GM23338 (cell line): ENCODE results near the gene ATG7. TPM values are rescaled to one million over a fixed set of nuclear protein-coding genes. Genes with fewer than 3 reads are reported as not detected.

ENCODE experiments used
- ATAC-seq: fragments of 200-7000 bp; cut with Tn5 transposase; 3 replicates; pipeline ENCODE4 v1.9.1; 2020
- DNase-seq: peaks from one replicate; pipeline ENCODE4 v3.0.0-alpha.2; 2015; ENCODE audit warnings: low spot score
- H2AFZ ChIP-seq: fragments of 200-600 bp; sonication (generic); 2 replicates; pipeline ENCODE4 v1.8.0; 2016; ENCODE audit warnings: antibody characterized with exemption, mild to moderate bottlenecking, moderate library complexity
- H3F3A ChIP-seq: fragments of 200-600 bp; sonication (generic); replicated peaks from 2 replicates; pipeline ENCODE4 v1.8.0; 2017; ENCODE audit warnings: antibody characterized with exemption, mixed run types, low read depth
- H3K27ac ChIP-seq: fragments of 200-600 bp; sonication (generic); 2 replicates; pipeline ENCODE4 v1.6.1; 2016; ENCODE audit warnings: low read depth
- H3K27me3 ChIP-seq: fragments of 200-600 bp; sonication (generic); 2 replicates; pipeline ENCODE4 v1.8.0; 2016; ENCODE audit warnings: mild to moderate bottlenecking, mixed run types, moderate library complexity; ENCODE audit not compliant: insufficient read depth
- H3K36me3 ChIP-seq: fragments of 200-600 bp; sonication (generic); 2 replicates; pipeline ENCODE4 v1.8.0; 2016; ENCODE audit warnings: mild to moderate bottlenecking; ENCODE audit not compliant: insufficient read depth
- H3K4me1 ChIP-seq: fragments of 200-600 bp; sonication (generic); 2 replicates; pipeline ENCODE4 v1.8.0; 2016; ENCODE audit warnings: mild to moderate bottlenecking, moderate library complexity; ENCODE audit not compliant: insufficient read depth
- H3K4me2 ChIP-seq: fragments of 200-600 bp; sonication (generic); 2 replicates; pipeline ENCODE4 v1.7.1; 2017; ENCODE audit warnings: mixed run types
- H3K4me3 ChIP-seq: fragments of 200-600 bp; sonication (generic); 2 replicates; pipeline ENCODE4 v1.6.1; 2016; ENCODE audit warnings: mixed run types
- H3K79me2 ChIP-seq: fragments of 200-600 bp; sonication (generic); replicated peaks from 2 replicates; pipeline ENCODE4 v1.8.0; 2017; ENCODE audit warnings: mild to moderate bottlenecking; ENCODE audit not compliant: insufficient read depth
- H3K9me2 ChIP-seq: fragments of 200-600 bp; sonication (generic); 2 replicates; pipeline ENCODE4 v1.8.0; 2017; ENCODE audit not compliant: insufficient read depth
- H4K20me1 ChIP-seq: fragments of 200-600 bp; sonication (generic); replicated peaks from 2 replicates; pipeline ENCODE4 v1.8.0; 2017; ENCODE audit warnings: mild to moderate bottlenecking; ENCODE audit not compliant: insufficient read depth
- H3K27ac Mint-ChIP-seq: 2 replicates; pipeline ENCODE4 v1.8.0; 2020; ENCODE audit warnings: inconsistent platforms, mild to moderate bottlenecking, moderate library complexity, mixed read lengths
- H3K27me3 Mint-ChIP-seq: 3 replicates; pipeline ENCODE4 v1.8.0; 2022; ENCODE audit warnings: low read depth, mild to moderate bottlenecking, moderate library complexity, mixed read lengths, inconsistent platforms; ENCODE audit not compliant: insufficient read depth, poor library complexity
- H3K36me3 Mint-ChIP-seq: 3 replicates; pipeline ENCODE4 v1.8.0; 2021; ENCODE audit warnings: low read depth, mild to moderate bottlenecking, inconsistent platforms, moderate library complexity, mixed read lengths
- H3K4me1 Mint-ChIP-seq: 3 replicates; pipeline ENCODE4 v1.8.0; 2020; ENCODE audit warnings: mild to moderate bottlenecking, inconsistent platforms, mixed read lengths
- H3K4me3 Mint-ChIP-seq: 3 replicates; pipeline ENCODE4 v1.8.0; 2021; ENCODE audit warnings: moderate library complexity, mild to moderate bottlenecking, inconsistent platforms, mixed read lengths
- H3K9me3 Mint-ChIP-seq: 3 replicates; pipeline ENCODE4 v1.8.0; 2020; ENCODE audit warnings: moderate library complexity, mild to moderate bottlenecking, inconsistent platforms, mixed read lengths
- CREB1 ChIP-seq: fragments of 250-450 bp; sonication (Bioruptor Pico); IDR thresholded peaks from 2 replicates; pipeline ENCODE4 v1.5.0; 2020; ENCODE audit warnings: low read depth, mild to moderate bottlenecking, moderate library complexity
- CTCF ChIP-seq, 2 experiments: fragments of 200-600 bp in 1 of 2; sonication (generic) in 1 of 2; conservative IDR thresholded peaks; 2 replicates each; pipeline versions ENCODE4 v1.5.1 to v1.6.1; 2016 to 2017; ENCODE audit warnings: antibody characterized with exemption in 2 of 2, low read depth in 2 of 2, mild to moderate bottlenecking in 2 of 2, moderate library complexity in 1 of 2
- ETS1 ChIP-seq: IDR thresholded peaks from 2 replicates; pipeline ENCODE4 v1.6.1; 2016; ENCODE audit warnings: antibody characterized with exemption
- EZH2 ChIP-seq: fragments of 200-600 bp; sonication (generic); IDR thresholded peaks from one replicate; pipeline ENCODE4 v1.8.0; 2017; ENCODE audit warnings: antibody characterized with exemption, mild to moderate bottlenecking, low read depth; ENCODE audit not compliant: unreplicated experiment
- EZH2phosphoT487 ChIP-seq: fragments of 200-600 bp; sonication (generic); IDR thresholded peaks from one replicate; pipeline ENCODE4 v1.8.1; 2018; ENCODE audit warnings: antibody characterized with exemption; ENCODE audit not compliant: unreplicated experiment
- JUNB ChIP-seq: IDR thresholded peaks from one replicate; pipeline ENCODE4 v1.6.1; 2016; ENCODE audit warnings: antibody characterized with exemption; ENCODE audit not compliant: unreplicated experiment
- NANOG ChIP-seq: IDR thresholded peaks from 2 replicates; pipeline ENCODE4 v1.6.1; 2016; ENCODE audit warnings: antibody characterized with exemption, borderline replicate concordance
- POLR2AphosphoS5 ChIP-seq: IDR thresholded peaks from 2 replicates; pipeline ENCODE4 v1.6.1; 2016; ENCODE audit warnings: antibody characterized with exemption, low read depth
- REST ChIP-seq: IDR thresholded peaks from one replicate; pipeline ENCODE4 v1.6.1; 2018; ENCODE audit warnings: antibody characterized with exemption; ENCODE audit not compliant: unreplicated experiment
- STAT1 ChIP-seq: IDR thresholded peaks from one replicate; pipeline ENCODE4 v1.6.1; 2016; ENCODE audit warnings: antibody characterized with exemption; ENCODE audit not compliant: unreplicated experiment
- ZNF114 ChIP-seq: fragments of 250-450 bp; sonication (Bioruptor Pico); IDR thresholded peaks from 2 replicates; pipeline ENCODE4 v1.5.0; 2020; ENCODE audit warnings: mild to moderate bottlenecking, moderate library complexity
- ZNF331 ChIP-seq: fragments of 250-450 bp; sonication (Bioruptor Pico); IDR thresholded peaks from 2 replicates; pipeline ENCODE4 v1.5.0; 2020; ENCODE audit warnings: low read depth, mild to moderate bottlenecking, moderate library complexity
- ZNF462 ChIP-seq: fragments of 250-450 bp; sonication (Bioruptor Pico); IDR thresholded peaks from 2 replicates; pipeline ENCODE4 v1.5.0; 2020; ENCODE audit warnings: mild to moderate bottlenecking, moderate library complexity
- polyA plus RNA-seq: library from polyadenylated mRNA; unstranded; fragments of >200 nt; fragmentation: Nextera tagmentation; extraction: Ambion mirVana; gene quantifications from 2 replicates; pipeline ENCODE4 v1.2.1, GENCODE V29; 2016
- total RNA-seq: library from RNA; depleted of rRNA; stranded (reverse); fragments of >200 nt; shearing (Covaris generic); gene quantifications from 2 replicates; pipeline ENCODE4 v1.2.3, GENCODE V29; 2014

The ATG7 gene
- total and polyA plus RNA-seq, 2 experiments from 2014 or later, result 16.2 to 36.7 TPM

GRCh38 chr3:11543141-11543947 is 271.1 kb downstream of the ATG7 start:
- no peak overlapping the region for H3K27ac ChIP-seq
- no peaks in the 10 kb centered on the region for H3K36me3 ChIP-seq
- no peak overlapping the region for H2AFZ ChIP-seq
- Mint-ChIP-seq H3K27me3 (peaks cover 9% of the 10 kb centered on the region), H3K4me1 (no peaks in the 10 kb centered on the region), H3K36me3 (peaks cover 3% of the 10 kb centered on the region; the same call in 1 of the 3 replicates), H3K4me3 (no peak overlapping the region), H3K9me3 (no peaks in the 10 kb centered on the region), H3K27ac (no peak overlapping the region)
- no peak overlapping the region for H3K4me2 ChIP-seq
- H3K9me2 ChIP-seq, result no peaks in the 10 kb centered on the region
- H4K20me1 ChIP-seq, result no peaks in the 10 kb centered on the region
- no peaks in the 10 kb centered on the region for H3K4me1 ChIP-seq
- ATAC-seq, result no peak
- no peaks in the 10 kb centered on the region for H3K79me2 ChIP-seq
- DNase-seq, result no peak
- no peaks in the 10 kb centered on the region for H3F3A ChIP-seq
- TF ChIP-seq ETS1, result no peak
- no peak for TF ChIP-seq CREB1 (CRISPR knock-in tag)
- TF ChIP-seq POLR2AphosphoS5, result no peak
- TF ChIP-seq ZNF331 (CRISPR knock-in tag), result no peak
- no peak for TF ChIP-seq ZNF462 (CRISPR knock-in tag)
- no peak for TF ChIP-seq STAT1
- TF ChIP-seq JUNB, result no peak
- TF ChIP-seq NANOG, result no peak
- TF ChIP-seq EZH2, result no peak
- no peak for TF ChIP-seq ZNF114 (CRISPR knock-in tag)
- TF ChIP-seq EZH2phosphoT487, result no peak
- no peak for TF ChIP-seq CTCF (conservative IDR thresholded peaks at IDR 0.05; ENCODE audit: low read depth in 2 of 2)
- no peak for TF ChIP-seq REST
- no peaks in the 10 kb centered on the region for H3K27me3 ChIP-seq
- H3K4me3 ChIP-seq, result no peak overlapping the region
